GM19193 (cell line): ENCODE measurements around the gene WNT1.

ENCODE experiments used
- POLR2A ChIP-seq: IDR thresholded peaks from 4 replicates; pipeline ENCODE4 v1.6.1; 2011; ENCODE audit not compliant: insufficient read depth, insufficient read length; ENCODE audit errors: extremely low read depth

WNT1 gene

DNA sequence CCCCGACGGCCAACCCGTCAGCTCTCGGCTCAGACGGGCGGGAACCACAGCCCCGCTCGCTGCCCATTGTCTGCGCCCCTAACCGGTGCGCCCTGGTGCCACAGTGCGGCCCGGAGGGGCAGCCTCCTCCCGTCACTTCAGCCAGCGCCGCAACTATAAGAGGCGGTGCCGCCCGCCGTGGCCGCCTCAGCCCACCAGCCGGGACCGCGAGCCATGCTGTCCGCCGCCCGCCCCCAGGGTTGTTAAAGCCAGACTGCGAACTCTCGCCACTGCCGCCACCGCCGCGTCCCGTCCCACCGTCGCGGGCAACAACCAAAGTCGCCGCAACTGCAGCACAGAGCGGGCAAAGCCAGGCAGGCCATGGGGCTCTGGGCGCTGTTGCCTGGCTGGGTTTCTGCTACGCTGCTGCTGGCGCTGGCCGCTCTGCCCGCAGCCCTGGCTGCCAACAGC is at the start of gene WNT1:
Gene WNT1, plus strand, starts transcription at position 32 of the 450 bp plus-strand sequence. Its CDS starts 329 bp downstream, at position 361.
- no peak for TF ChIP-seq POLR2A

DNA sequence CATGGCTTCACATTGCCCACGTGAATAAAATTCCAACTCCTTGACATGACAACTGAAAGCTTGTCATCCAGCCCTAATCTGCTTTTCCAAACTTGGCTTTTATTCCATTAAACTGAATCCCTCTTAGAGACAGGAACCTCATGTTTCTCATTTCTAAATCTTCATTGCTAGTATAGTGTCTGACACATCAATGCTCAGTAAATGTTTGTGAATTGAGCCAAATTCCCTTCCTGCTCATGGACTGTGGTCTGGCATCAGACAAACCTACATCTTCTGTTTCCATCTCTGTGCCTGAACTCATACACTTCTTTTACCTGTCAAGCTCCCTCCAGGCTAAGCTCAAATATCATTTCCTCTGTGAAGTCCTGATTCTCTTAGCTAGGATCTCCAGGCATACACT is 48.6 kb upstream of the WNT1 start:
- TF ChIP-seq POLR2A = no peak

DNA sequence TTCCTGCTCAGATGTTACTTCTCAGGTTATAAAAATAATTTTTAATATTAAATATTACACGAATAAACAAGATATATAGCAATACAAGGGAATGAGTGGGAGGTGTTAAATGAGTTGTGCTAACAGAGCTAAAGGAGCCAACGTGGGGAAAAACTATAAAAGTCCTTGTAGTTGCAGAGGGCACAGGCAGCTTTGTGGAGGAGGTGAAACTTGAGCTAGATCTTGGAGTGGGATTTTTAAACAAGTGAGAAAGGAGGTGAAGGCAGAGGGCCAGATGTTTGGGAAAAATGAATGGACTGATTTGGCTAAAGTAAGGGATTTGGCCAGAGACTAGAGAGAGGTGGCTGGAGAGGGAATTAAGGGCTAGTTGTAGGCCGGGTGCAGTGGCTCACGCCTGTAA is 47.6 kb upstream of the WNT1 start:
- no peak for TF ChIP-seq POLR2A

DNA sequence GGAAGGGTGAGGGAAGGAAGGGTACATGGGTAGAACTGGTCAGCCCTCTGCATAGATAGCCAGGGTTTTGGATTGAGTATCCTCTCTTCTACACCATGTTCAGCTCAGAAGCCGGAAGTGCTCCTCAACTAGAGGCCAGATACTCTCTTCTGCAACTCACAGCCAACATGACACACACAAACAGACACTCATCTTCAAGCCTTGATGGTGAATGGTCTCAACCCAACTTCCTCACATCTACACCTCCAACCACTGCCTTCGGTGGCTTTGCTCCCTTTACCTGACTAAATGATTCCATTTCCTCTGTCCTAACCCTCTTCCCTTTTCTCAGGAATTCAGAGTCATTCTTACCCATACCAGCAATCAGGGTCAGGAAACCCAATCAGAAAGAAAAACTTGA is 45.2 kb upstream of the WNT1 start:
- no peak for TF ChIP-seq POLR2A

DNA sequence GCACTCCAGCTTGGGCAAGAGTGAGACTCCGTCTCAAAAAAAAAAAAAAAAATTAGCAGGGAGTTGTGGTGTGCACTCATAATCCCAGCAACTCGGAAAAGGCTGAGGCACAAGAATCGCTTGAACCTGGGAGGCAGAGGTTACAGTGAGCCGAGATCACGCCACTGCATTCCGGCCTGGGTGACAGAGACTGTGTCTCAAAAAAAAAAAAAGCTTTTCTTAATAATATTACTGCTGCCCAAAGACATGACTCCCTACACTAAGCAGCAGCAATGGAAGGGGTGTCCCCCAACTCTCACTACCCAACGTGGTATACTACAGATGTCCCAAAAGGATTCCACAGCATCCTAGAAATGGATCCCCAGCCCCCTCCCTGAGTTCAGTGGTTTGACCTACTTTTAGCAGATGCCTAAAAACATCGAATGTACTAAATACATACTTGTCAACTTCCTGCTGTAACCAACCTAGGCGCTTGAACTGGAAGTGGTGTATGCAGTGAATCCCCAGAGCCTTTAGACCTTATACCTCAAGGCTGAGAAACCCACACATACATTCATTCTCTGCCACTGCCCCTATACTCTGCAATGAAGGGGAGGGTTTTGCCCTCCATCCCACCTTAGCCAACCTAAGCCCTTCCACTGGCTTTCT is 44.3 kb upstream of the WNT1 start:
- no peak for TF ChIP-seq POLR2A

DNA sequence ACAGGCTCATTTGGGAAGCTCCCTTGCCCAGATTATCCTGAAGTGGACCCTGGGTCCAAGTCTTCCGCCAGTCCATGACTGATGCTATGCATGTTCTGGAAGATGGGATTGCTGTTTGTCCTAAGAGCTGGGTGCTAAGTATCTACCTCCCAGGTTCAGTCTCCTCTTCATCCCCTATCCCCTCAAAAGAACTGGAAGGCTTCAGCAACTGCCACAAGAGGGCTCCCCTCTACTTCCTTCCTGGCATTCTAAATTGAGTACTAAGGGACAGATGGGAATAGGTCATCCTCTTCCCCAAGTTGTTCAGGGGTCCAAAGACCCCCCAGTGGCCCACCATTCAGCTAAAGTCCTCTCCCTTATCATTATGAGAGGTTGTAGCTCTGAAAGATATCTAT is 43.8 kb upstream of the WNT1 start:
- no peak for TF ChIP-seq POLR2A

DNA sequence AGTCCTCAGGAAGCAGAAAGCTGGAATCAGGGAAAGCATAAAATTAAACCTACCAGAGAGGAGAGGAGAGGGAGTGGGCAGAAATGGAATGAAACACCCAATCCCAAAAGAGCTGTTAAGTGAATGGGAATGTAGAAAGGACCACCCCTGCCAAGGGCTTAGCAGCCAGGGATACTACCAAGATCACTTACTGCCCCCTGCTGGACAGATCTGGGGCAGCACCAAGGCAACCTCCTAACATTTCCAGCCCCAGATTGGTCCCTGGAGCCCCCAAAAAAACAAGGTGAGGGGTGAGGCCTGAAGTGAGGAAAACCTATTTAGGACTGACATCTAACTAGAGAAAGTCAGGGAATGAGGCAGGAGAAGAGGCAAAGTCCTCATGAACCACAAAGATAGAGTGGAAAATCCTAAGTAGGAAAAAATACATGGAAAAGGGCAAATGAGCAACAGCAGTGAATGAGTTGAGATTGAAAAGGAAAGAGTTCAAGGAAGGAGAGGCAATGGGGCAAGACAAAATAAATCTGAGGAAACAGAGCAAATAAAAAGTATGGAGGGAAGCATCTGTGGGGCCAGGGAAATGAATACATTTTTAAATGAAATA is 41.6 kb upstream of the WNT1 start:
- TF ChIP-seq POLR2A = no peak

DNA sequence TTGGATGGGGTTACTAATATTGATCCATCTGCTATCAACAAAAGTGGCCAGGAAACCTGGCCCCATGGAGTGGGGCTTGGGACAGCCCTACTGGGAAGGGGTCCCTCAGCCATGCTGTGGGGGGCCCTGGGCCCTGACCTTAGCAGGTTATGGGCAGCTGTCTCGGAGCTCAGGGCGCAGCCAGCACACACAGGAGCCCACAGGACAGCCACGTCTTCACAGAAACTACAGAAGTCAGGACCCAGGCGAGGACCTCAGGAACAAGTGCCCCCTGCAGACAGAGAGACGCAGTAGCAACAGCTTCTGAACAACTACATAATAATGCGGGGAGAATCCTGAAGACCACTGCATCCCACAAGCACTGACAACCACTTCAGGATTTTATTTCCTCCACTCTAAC is 41.0 kb upstream of the WNT1 start:
- no peak for TF ChIP-seq POLR2A

DNA sequence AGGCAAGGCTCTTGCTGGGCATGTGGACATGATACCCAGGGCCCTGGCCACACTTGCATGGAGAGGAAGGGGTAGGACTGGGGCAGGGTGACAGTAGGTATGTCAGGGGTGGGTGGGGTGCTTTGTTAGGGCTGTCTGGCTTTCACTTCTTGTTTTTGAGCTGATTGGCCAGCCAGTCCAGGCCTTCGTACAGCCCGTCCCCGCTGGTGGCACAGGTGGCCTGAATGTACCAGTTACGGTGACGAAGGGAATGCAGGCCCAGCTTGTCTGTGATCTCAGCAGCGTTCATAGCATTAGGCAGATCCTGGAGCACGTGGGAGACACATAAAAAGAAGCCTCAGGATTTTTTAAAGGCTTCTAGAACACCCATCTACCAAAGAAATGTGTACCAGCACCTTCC is 39.3 kb upstream of the WNT1 start:
- no peak for TF ChIP-seq POLR2A

DNA sequence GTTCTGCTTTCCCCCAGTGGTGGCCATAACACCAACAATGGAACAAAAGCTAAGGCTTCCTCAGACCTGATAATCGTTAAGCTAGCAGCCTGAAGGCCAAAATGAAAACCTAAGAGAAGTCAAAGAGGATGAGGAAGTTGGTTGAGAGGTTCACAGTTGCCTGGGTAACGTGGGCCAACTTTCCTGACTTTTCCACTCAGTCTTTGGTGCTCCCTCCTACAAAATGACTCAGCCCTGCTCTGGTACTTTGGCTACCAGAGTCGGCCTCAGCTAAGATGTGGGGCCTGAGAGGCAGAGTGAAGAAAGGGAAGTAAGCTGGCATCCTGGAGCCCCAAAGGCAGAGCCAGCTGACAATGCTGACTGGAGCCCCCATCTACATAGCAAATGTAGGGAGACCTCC is 37.9 kb upstream of the WNT1 start:
- no peak for TF ChIP-seq POLR2A

DNA sequence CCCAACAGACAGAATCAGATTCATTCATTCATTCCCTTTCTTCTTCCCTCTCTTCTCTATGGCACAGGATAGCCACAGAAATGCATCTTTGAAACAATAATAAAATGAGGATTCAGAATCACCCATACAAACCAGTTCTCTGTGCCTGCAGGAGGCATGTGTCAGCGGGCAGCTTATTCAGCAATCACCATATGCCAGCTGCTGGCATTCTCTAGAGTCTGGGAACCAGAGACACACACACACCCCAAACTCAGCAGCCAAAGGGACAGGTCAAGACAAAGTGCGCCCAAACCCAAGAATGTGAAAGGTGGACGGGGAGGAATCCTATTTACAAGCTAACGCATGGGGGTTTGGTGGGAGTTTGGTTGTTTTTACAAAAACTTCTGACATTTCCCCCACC is 34.9 kb upstream of the WNT1 start:
- no peak for TF ChIP-seq POLR2A

DNA sequence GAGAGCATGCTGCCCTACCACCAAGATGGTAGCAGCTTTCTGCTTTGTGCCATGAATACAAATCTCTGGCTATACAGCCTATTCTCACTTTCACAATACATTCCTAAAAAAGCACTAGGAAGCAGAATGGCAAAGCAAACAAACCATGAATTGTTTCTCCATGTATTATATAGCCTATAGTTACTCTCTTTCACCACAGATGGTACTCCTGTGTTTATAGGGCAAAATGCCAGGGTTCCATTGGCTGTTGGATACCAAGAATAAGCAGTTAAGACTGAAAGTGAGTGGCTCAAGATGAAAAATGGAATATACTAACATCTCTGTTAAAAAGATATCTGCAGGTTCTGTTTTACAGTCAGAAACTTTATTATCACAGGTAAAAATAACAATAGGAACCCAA is 31.9 kb upstream of the WNT1 start:
- no peak for TF ChIP-seq POLR2A

DNA sequence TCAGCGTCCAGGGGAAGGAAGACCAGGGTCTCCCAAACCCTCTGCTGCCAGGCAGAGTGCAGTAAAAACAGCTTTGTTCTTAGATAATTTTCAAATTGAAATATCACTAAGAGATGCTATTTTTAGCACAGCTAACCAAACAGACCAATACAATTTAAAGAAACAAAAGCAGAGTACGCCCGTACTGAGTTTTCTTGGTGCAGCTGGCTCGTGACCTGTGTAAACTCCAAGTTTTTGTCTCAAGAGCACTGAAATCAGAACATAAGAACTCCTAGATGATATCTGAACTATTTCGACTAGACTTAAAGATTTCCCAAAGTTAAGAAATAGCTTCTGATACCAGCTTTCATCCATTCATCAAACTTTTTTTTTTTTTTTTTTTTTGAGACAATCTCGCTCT is 31.2 kb upstream of the WNT1 start:
- TF ChIP-seq POLR2A = no peak

DNA sequence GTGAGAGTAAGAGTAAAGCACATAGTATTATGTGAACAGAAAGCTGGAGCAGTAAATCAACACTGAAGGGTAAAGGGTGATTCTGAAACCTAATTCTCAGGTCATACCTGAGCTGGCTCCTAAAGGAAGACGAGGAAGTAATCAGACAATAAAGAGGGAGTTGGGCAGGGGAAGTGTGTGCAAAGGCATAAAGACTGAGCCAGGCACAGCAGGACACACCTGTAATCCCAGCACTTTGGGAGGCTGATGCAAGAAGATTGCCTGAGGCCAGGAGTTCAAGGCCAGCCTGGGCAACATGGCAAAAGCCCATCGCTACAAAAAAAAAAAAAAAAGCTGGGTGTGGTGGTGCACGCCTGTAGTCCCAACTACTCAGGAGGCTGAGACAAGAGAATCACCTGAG is 30.4 kb upstream of the WNT1 start:
- TF ChIP-seq POLR2A = no peak

DNA sequence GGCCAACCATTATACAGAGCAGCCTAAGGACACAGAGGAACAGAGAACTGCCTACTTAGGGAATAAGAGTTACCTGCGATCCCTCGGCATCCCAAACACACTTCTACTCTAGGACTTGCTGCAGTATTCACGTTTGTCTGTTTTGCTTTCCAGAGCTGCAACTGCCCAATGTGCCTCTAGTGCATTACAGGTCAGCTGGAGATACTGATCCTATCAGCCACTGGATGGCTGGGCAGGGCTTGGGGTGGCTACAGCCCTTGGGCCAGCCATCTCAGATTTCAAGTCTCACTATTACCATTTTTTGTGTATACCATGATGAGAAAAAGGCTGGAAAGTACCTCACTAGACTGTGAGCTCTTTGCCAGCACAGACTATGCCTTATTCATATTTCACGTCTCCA is 25.4 kb upstream of the WNT1 start:
- TF ChIP-seq POLR2A = no peak

DNA sequence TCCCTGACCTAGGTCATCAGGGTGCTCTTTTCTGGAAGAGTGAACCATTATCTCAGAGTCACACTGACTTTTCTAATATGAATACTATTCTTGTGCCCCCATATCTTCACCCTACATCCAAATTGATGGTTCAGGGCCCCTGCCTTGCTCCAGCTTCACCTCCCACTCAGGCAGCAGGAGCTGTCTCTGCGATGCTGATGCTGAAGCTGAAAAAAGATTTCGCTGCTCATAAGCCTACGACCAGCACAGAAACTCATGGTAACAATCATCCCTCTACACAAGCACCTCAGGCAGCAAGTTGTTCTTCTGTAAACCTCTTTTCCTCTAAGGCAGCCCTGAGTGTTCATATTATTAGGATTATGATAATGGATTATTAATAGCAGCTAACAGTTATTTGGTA is 24.1 kb upstream of the WNT1 start:
- no peak for TF ChIP-seq POLR2A
